MG63 (cell line): Measurements from ENCODE around the gene UGT2B15. TPM values are rescaled to one million over a fixed set of nuclear protein-coding genes. Genes with fewer than 3 reads are reported as not detected.
"Not testable (repeated sequence)": the region's sequence is repeated elsewhere in the genome, so short reads cannot be mapped to it uniquely, and the experiment has no call there.

Source experiments
- DNase-seq: peaks from one replicate; pipeline ENCODE4 v3.0.0-alpha.2; 2020
- H3K27me3 ChIP-seq: fragments of 250-450 bp; sonication (Bioruptor Pico); 2 replicates; pipeline ENCODE4 v1.5.1; 2020; ENCODE audit warnings: mild to moderate bottlenecking, moderate library complexity
- H3K36me3 ChIP-seq: fragments of 250-450 bp; sonication (Bioruptor Pico); 2 replicates; pipeline ENCODE4 v1.5.1; 2020; ENCODE audit warnings: mild to moderate bottlenecking, moderate library complexity
- H3K4me3 ChIP-seq: fragments of 250-450 bp; sonication (Bioruptor Pico); 2 replicates; pipeline ENCODE4 v1.5.1; 2020; ENCODE audit warnings: mild to moderate bottlenecking, moderate library complexity
- H3K9me3 ChIP-seq: fragments of 250-450 bp; sonication (Bioruptor Pico); 2 replicates; pipeline ENCODE4 v1.5.1; 2020; ENCODE audit warnings: mild to moderate bottlenecking, moderate library complexity
- total RNA-seq: library from RNA; depleted of rRNA; stranded (reverse); fragments of >200 nt; shearing (Covaris generic); gene quantifications from 2 replicates; pipeline ENCODE4 v1.2.3, GENCODE V29; 2014; ENCODE audit warnings: low replicate concordance; rRNA removed

The UGT2B15 gene
- total RNA-seq = not detected in 2 replicates

- not testable (repeated sequence) for DNase-seq, H3K9me3 ChIP-seq, H3K27me3 ChIP-seq, H3K36me3 ChIP-seq, H3K4me3 ChIP-seq
These were observed at the start of gene UGT2B15 for GRCh38 chr4:68670479-68670939. UGT2B15 (minus strand) TSS chr4:68670652; CDS start chr4:68670618, 34 bp downstream.

GRCh38 chr4:68719075-68719473 is 48.6 kb upstream of the UGT2B15 start:
- no peaks in the 10 kb centered on the region for H3K9me3 ChIP-seq
- no peak for DNase-seq
- H3K27me3 ChIP-seq = no peaks in the 10 kb centered on the region
- no peaks in the 10 kb centered on the region for H3K36me3 ChIP-seq
- no peak overlapping the region for H3K4me3 ChIP-seq

GRCh38 chr4:68718447-68719074 is 48.1 kb upstream of the UGT2B15 start:
- DNase-seq = no peak
- no peak overlapping the region for H3K4me3 ChIP-seq
- no peaks in the 10 kb centered on the region for H3K9me3 ChIP-seq
- no peaks in the 10 kb centered on the region for H3K27me3 ChIP-seq
- no peaks in the 10 kb centered on the region for H3K36me3 ChIP-seq

GRCh38 chr4:68717999-68718398 is 47.5 kb upstream of the UGT2B15 start:
- Histone ChIP-seq H3K9me3 (no peaks in the 10 kb centered on the region), H3K4me3 (no peak overlapping the region), H3K27me3 (no peaks in the 10 kb centered on the region), H3K36me3 (no peaks in the 10 kb centered on the region)
- no peak for DNase-seq

GRCh38 chr4:68714400-68714799 is 43.9 kb upstream of the UGT2B15 start:
- no peak for DNase-seq

GRCh38 chr4:68712207-68712606 is 41.8 kb upstream of the UGT2B15 start:
- DNase-seq = no peak
- H3K36me3 ChIP-seq = no peaks in the 10 kb centered on the region
- H3K27me3 ChIP-seq = no peaks in the 10 kb centered on the region
- H3K4me3 ChIP-seq = no peak overlapping the region
- no peaks in the 10 kb centered on the region for H3K9me3 ChIP-seq

More at GRCh38 chr4:68714400-68714799, 43.9 kb upstream of the UGT2B15 start:
- no peaks in the 10 kb centered on the region for H3K9me3 ChIP-seq
- no peaks in the 10 kb centered on the region for H3K36me3 ChIP-seq
- H3K4me3 ChIP-seq = no peak overlapping the region
- no peaks in the 10 kb centered on the region for H3K27me3 ChIP-seq

- no peaks in the 10 kb centered on the region for H3K36me3 ChIP-seq
- H3K4me3 ChIP-seq = no peak overlapping the region
- no peak for DNase-seq
- no peaks in the 10 kb centered on the region for H3K27me3 ChIP-seq
- H3K9me3 ChIP-seq = no peaks in the 10 kb centered on the region
These were observed 38.1 kb upstream of the UGT2B15 start for GRCh38 chr4:68708566-68708965.

GRCh38 chr4:68703168-68703567 is 32.7 kb upstream of the UGT2B15 start:
- not testable (repeated sequence) for H3K36me3 ChIP-seq, H3K4me3 ChIP-seq, H3K9me3 ChIP-seq, DNase-seq, H3K27me3 ChIP-seq

GRCh38 chr4:68700152-68700551 is 29.7 kb upstream of the UGT2B15 start:
- Histone ChIP-seq H3K27me3 (no peaks in the 10 kb centered on the region), H3K4me3 (no peak overlapping the region), H3K36me3 (no peaks in the 10 kb centered on the region), H3K9me3 (no peaks in the 10 kb centered on the region)
- no peak for DNase-seq

GRCh38 chr4:68693325-68694075 is 23.0 kb upstream of the UGT2B15 start:
- DNase-seq = no peak
- H3K36me3 ChIP-seq = no peaks in the 10 kb centered on the region
- H3K9me3 ChIP-seq = no peaks in the 10 kb centered on the region
- H3K27me3 ChIP-seq = no peaks in the 10 kb centered on the region
- H3K4me3 ChIP-seq = no peak overlapping the region

- Histone ChIP-seq H3K9me3 (no peaks in the 10 kb centered on the region), H3K4me3 (no peak overlapping the region), H3K36me3 (no peaks in the 10 kb centered on the region), H3K27me3 (no peaks in the 10 kb centered on the region)
- DNase-seq = no peak
These were observed 20.7 kb upstream of the UGT2B15 start for GRCh38 chr4:68691186-68691585.

- no peaks in the 10 kb centered on the region for H3K36me3 ChIP-seq
- no peaks in the 10 kb centered on the region for H3K9me3 ChIP-seq
- H3K27me3 ChIP-seq = no peaks in the 10 kb centered on the region
- no peak for DNase-seq
- H3K4me3 ChIP-seq = no peak overlapping the region
These were observed 12.6 kb upstream of the UGT2B15 start for GRCh38 chr4:68683034-68683433.

- not testable (repeated sequence) for H3K27me3 ChIP-seq, H3K36me3 ChIP-seq, DNase-seq, H3K9me3 ChIP-seq, H3K4me3 ChIP-seq
These were observed 10.8 kb upstream of the UGT2B15 start for GRCh38 chr4:68681298-68681697.

GRCh38 chr4:68673143-68673542 is 2.7 kb upstream of the UGT2B15 start:
- no peaks in the 10 kb centered on the region for H3K36me3 ChIP-seq
- no peak overlapping the region for H3K4me3 ChIP-seq

GRCh38 chr4:68671217-68671616 is 765 bp upstream of the UGT2B15 start:
- not testable (repeated sequence) for H3K27me3 ChIP-seq, H3K4me3 ChIP-seq, H3K36me3 ChIP-seq, DNase-seq, H3K9me3 ChIP-seq

More at GRCh38 chr4:68673143-68673542, 2.7 kb upstream of the UGT2B15 start:
- H3K9me3 ChIP-seq = no peaks in the 10 kb centered on the region
- no peak for DNase-seq
- H3K27me3 ChIP-seq = no peaks in the 10 kb centered on the region

- not testable (repeated sequence) for H3K4me3 ChIP-seq, H3K36me3 ChIP-seq, H3K9me3 ChIP-seq, DNase-seq, H3K27me3 ChIP-seq
These were observed 1.8 kb downstream of the UGT2B15 start for GRCh38 chr4:68668537-68669163.

- not testable (repeated sequence) for H3K4me3 ChIP-seq, DNase-seq, H3K27me3 ChIP-seq, H3K9me3 ChIP-seq, H3K36me3 ChIP-seq
These were observed 2.9 kb downstream of the UGT2B15 start for GRCh38 chr4:68667551-68667950.
